DND-41 (cell line): Measurements from ENCODE around the gene PALD1.

Experiments used
- ATAC-seq: fragments of 200-7000 bp; cut with Tn5 transposase; 3 replicates; pipeline ENCODE4 v1.9.1; 2021; ENCODE audit warnings: low read depth; ENCODE audit not compliant: insufficient read depth
- DNase-seq: peaks from one replicate; pipeline ENCODE4 v3.0.0-alpha.2; 2020
- H2AFZ ChIP-seq: 2 replicates; pipeline ENCODE4 v1.6.0; 2012; ENCODE audit warnings: low read depth, low read length
- H3K27ac ChIP-seq: 2 replicates; pipeline ENCODE4 v1.5.1; 2012; ENCODE audit warnings: low read length, inconsistent platforms
- H3K27me3 ChIP-seq: fragments of 200-600 bp; sonication (generic); 2 replicates; pipeline ENCODE4 v1.6.0; 2012; ENCODE audit warnings: low read length, mild to moderate bottlenecking, inconsistent platforms; ENCODE audit not compliant: insufficient read depth, poor library complexity
- H3K36me3 ChIP-seq: 2 replicates; pipeline ENCODE4 v1.5.1; 2012; ENCODE audit warnings: low read length, inconsistent platforms; ENCODE audit not compliant: insufficient read depth
- H3K4me1 ChIP-seq: 2 replicates; pipeline ENCODE4 v1.5.1; 2012; ENCODE audit warnings: mild to moderate bottlenecking, low read length; ENCODE audit not compliant: insufficient read depth
- H3K4me2 ChIP-seq: 2 replicates; pipeline ENCODE4 v1.6.0; 2012; ENCODE audit warnings: mild to moderate bottlenecking, moderate library complexity, low read length, inconsistent platforms; ENCODE audit not compliant: insufficient read depth
- H3K4me3 ChIP-seq, 2 experiments: fragments of 200-600 bp in 1 of 2; shearing (Covaris generic) in 1 of 2; 2 replicates each; pipeline ENCODE4 v1.5.1; 2012 to 2016; ENCODE audit warnings: inconsistent platforms in 2 of 2, low read length in 2 of 2, mild to moderate bottlenecking in 2 of 2, low read depth in 1 of 2, moderate library complexity in 1 of 2
- H3K79me2 ChIP-seq: 2 replicates; pipeline ENCODE4 v1.6.0; 2012; ENCODE audit warnings: low read length, inconsistent platforms; ENCODE audit not compliant: insufficient read depth
- H3K9ac ChIP-seq: 2 replicates; pipeline ENCODE4 v1.6.0; 2012; ENCODE audit warnings: low read depth, mild to moderate bottlenecking, inconsistent platforms, low read length, moderate library complexity
- H3K9me3 ChIP-seq: 2 replicates; pipeline ENCODE4 v1.5.1; 2012; ENCODE audit warnings: low read length, moderate library complexity, mild to moderate bottlenecking, inconsistent platforms; ENCODE audit not compliant: insufficient read depth, severe bottlenecking
- H4K20me1 ChIP-seq: 2 replicates; pipeline ENCODE4 v1.6.0; 2012; ENCODE audit warnings: low read length; ENCODE audit not compliant: insufficient read depth
- EZH2 ChIP-seq: IDR thresholded peaks from 3 replicates; pipeline ENCODE4 v1.6.1; 2012; ENCODE audit warnings: borderline replicate concordance, low read depth, mild to moderate bottlenecking, moderate library complexity, low read length, inconsistent platforms; ENCODE audit not compliant: severe bottlenecking
- TF ChIP-seq, protein P1 (sequence below): IDR thresholded peaks from 2 replicates; pipeline ENCODE4 v1.5.1; 2012; ENCODE audit warnings: borderline replicate concordance, low read length, moderate library complexity, mild to moderate bottlenecking; ENCODE audit not compliant: poor library complexity, severe bottlenecking; ENCODE audit errors: extremely low read depth

PALD1 gene

DNA sequence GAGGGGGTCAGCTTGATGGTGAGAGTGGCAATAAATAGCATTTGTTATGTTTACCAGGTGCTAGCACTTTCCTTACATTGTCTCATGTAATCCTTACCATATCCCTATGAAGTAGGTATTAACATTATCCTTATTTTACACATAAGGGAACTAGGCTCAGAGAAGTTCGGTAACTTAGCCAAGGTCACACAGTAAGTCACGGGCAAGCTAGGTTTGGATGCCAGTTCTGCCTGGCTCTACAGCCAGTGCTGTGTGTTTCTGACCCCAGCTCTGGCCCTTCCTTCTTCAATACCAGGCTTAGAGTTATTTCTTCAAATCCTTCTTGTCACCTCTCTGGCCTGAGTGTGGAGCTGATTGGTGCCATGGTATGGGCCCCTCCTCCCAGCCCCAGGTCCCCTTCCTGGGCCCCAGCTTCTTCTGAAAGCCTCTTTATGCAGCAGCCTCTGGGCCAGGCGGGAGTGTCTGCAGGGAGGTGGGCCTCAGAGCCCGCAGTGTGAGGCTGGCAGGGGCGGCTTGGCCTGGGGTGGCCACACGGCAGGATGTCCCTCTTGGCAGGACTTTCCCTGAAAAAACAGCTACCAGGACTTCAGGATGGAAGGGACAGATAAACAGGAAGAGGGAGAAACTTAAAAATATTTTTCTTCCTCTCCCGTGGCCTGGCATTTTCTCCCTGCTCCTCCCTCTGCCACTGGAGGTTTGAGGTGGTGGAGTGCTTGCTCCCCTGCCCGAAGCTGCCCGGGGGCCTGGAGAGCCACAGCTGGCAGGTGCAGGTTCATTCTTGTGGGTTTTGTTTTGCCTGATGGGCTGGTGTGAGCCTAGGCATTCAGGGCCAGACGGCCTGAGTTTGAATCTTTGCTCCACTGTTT lies 20.6 kb downstream of the PALD1 start:
- H3K27me3 ChIP-seq, result no peaks in the 10 kb centered on the region
- no peak overlapping the region for H2AFZ ChIP-seq
- H3K79me2 ChIP-seq, result no peaks in the 10 kb centered on the region
- no peak overlapping the region for H3K4me3 ChIP-seq
- H3K9ac ChIP-seq, result no peak overlapping the region
- H4K20me1 ChIP-seq, result peaks cover 7% of the 10 kb centered on the region; the same call in 1 of the 2 replicates
- no peaks in the 10 kb centered on the region for H3K9me3 ChIP-seq
- ATAC-seq (no peak; the same call in 2 of the 3 replicates), DNase-seq (no peak)
- H3K4me1 ChIP-seq, result peaks cover 9% of the 10 kb centered on the region
- no peak overlapping the region for H3K4me2 ChIP-seq
- H3K36me3 ChIP-seq, result no peaks in the 10 kb centered on the region
- TF ChIP-seq EZH2, result no peak
- TF ChIP-seq, protein P1, sequence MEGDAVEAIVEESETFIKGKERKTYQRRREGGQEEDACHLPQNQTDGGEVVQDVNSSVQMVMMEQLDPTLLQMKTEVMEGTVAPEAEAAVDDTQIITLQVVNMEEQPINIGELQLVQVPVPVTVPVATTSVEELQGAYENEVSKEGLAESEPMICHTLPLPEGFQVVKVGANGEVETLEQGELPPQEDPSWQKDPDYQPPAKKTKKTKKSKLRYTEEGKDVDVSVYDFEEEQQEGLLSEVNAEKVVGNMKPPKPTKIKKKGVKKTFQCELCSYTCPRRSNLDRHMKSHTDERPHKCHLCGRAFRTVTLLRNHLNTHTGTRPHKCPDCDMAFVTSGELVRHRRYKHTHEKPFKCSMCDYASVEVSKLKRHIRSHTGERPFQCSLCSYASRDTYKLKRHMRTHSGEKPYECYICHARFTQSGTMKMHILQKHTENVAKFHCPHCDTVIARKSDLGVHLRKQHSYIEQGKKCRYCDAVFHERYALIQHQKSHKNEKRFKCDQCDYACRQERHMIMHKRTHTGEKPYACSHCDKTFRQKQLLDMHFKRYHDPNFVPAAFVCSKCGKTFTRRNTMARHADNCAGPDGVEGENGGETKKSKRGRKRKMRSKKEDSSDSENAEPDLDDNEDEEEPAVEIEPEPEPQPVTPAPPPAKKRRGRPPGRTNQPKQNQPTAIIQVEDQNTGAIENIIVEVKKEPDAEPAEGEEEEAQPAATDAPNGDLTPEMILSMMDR, result no peak
- no peak overlapping the region for H3K27ac ChIP-seq

DNA sequence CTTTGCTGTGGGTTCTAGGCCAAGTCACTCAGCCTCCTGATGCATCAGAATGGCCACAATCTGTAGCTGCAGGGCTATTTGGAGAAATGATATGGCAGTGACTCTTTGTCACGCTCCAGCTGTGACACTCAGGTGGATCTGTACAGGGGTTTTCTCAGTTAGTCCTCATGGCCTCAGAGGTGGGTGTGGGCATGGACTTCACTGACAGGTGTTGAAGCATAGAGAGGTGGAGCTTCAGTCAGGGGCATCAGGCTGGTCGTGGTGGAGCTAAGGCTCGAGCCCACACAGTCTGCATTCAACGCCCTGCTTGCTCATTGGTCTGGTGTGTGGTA lies 21.2 kb downstream of the PALD1 start:
- Histone ChIP-seq H2AFZ (no peak overlapping the region), H3K79me2 (no peaks in the 10 kb centered on the region), H3K9me3 (no peaks in the 10 kb centered on the region), H3K4me2 (no peak overlapping the region), H3K4me1 (peaks cover 3% of the 10 kb centered on the region), H3K9ac (no peak overlapping the region), H3K4me3 (no peak overlapping the region), H3K36me3 (no peaks in the 10 kb centered on the region), H4K20me1 (peaks cover 6% of the 10 kb centered on the region; the same call in 1 of the 2 replicates), H3K27ac (no peak overlapping the region), H3K27me3 (no peaks in the 10 kb centered on the region)
- ATAC-seq (no peak), DNase-seq (no peak)
- no peak for TF ChIP-seq EZH2
- TF ChIP-seq, protein P1, result no peak

DNA sequence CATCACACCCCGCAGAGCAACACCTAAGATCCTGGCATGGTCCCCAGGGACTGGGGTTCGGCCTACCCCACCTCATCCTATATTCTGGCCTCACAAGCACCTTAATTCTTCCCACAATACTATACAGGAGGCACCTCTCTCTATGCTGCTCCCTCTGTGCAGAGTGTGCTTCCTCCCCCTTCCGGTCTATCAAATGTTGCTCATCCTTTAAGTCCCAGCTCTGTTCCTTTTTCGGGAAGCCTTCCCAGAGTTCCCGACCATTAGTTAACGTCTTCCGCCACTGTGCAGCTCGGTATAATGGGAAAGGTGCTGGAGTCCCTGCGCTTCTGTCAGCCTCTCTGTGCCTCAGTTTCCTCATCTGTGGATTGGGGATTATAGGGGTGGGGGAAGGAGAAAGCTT lies 21.8 kb downstream of the PALD1 start:
- TF ChIP-seq EZH2, result no peak
- TF ChIP-seq, protein P1, result no peak
- DNase-seq, result no peak
- no peak overlapping the region for H3K4me2 ChIP-seq
- H3K9ac ChIP-seq, result no peak overlapping the region
- ATAC-seq, result no peak
- H3K4me1 ChIP-seq, result no peaks in the 10 kb centered on the region
- peaks cover 5% of the 10 kb centered on the region; the same call in 1 of the 2 replicates for H4K20me1 ChIP-seq
- no peaks in the 10 kb centered on the region for H3K79me2 ChIP-seq
- H3K4me3 ChIP-seq, result no peak overlapping the region
- H3K9me3 ChIP-seq, result no peaks in the 10 kb centered on the region
- H2AFZ ChIP-seq, result no peak overlapping the region
- H3K36me3 ChIP-seq, result no peaks in the 10 kb centered on the region
- H3K27ac ChIP-seq, result no peak overlapping the region
- H3K27me3 ChIP-seq, result no peaks in the 10 kb centered on the region
